HCT116 (cell line): ENCODE measurements around the gene TNS3. TPM values are rescaled to one million over a fixed set of nuclear protein-coding genes. Genes with fewer than 3 reads are reported as not detected.

Experiments
- ATAC-seq: fragments of 200-7000 bp; cut with Tn5 transposase; 2 replicates; pipeline ENCODE4 v1.9.1; 2020; ENCODE audit warnings: mild to moderate bottlenecking, moderate library complexity
- BruUV-seq: library from RNA; stranded (reverse); fragments of 400-500 nt; replicated peaks from 2 replicates; lab custom pipeline; 2021; lab: Mats Ljungman, UMichigan
- CTCF ChIA-PET: fragments of 300-600 bp; sonication (Branson Sonifier 250); formaldehyde crosslinking; loops from one replicate; lab custom pipeline; 2021; ENCODE audit warnings: antibody characterized with exemption; lab: Charles Lee
- POLR2A ChIA-PET: fragments of 300-600, 350-600 bp; sonication (Branson Sonifier 250); formaldehyde crosslinking; loops from one replicate; lab custom pipeline; 2021; ENCODE audit warnings: antibody characterized with exemption; lab: Charles Lee
- RAD21 ChIA-PET, 2 experiments: fragments of 300-600 bp; sonication (Branson Sonifier 250); formaldehyde crosslinking; loops; one replicate each; lab custom pipeline; 2023; ENCODE audit warnings: low total read pairs in 2 of 2; ENCODE audit not compliant: uncharacterized antibody in 2 of 2, unreplicated experiment in 2 of 2, low non-redundant PET in 1 of 2; lab: Charles Lee
- DNase-seq: peaks from one replicate; pipeline ENCODE4 v3.0.0-alpha.2; 2010; ENCODE audit warnings: low read depth, low spot score
- H2AFZ ChIP-seq: fragments of 200-600 bp; shearing (Covaris generic), sonication (generic); 2 replicates; pipeline ENCODE4 v1.6.1; 2017; ENCODE audit warnings: low read depth, mixed run types, mixed read lengths, antibody characterized with exemption, low read length; ENCODE audit not compliant: poor library complexity, severe bottlenecking
- H3K27ac ChIP-seq: 2 replicates; pipeline ENCODE4 v1.5.1; 2012; ENCODE audit warnings: low read depth, low read length
- H3K27me3 ChIP-seq: fragments of 200-600 bp; sonication (generic); 2 replicates; pipeline ENCODE4 v1.6.1; 2016; ENCODE audit warnings: mixed run types, low read length, mixed read lengths; ENCODE audit not compliant: insufficient read depth
- H3K36me3 ChIP-seq, 2 experiments: fragments of 200-500 bp in 1 of 2; fragments of 200-600 bp in 1 of 2; sonication (Bioruptor generic) in 1 of 2; sonication (generic) in 1 of 2; 2 replicates each; pipeline versions ENCODE4 v1.5.1 to v1.6.1; 2014 to 2016; ENCODE audit warnings: low read length in 2 of 2, inconsistent platforms in 1 of 2, mixed read lengths in 1 of 2, mixed run types in 1 of 2; ENCODE audit not compliant: insufficient read depth in 2 of 2, control insufficient read depth in 1 of 2
- H3K4me1 ChIP-seq, 2 experiments: fragments of 200-600 bp in 1 of 2; sonication (generic) in 1 of 2; 2 replicates each; pipeline versions ENCODE4 v1.5.1 to v1.6.1; 2012 to 2017; ENCODE audit warnings: low read length in 2 of 2, inconsistent platforms in 1 of 2, mild to moderate bottlenecking in 1 of 2, mixed read lengths in 1 of 2, mixed run types in 1 of 2, moderate library complexity in 1 of 2; ENCODE audit not compliant: insufficient read depth in 2 of 2, control insufficient read depth in 1 of 2
- H3K4me2 ChIP-seq: fragments of 200-600 bp; sonication (generic); 2 replicates; pipeline ENCODE4 v1.6.1; 2017; ENCODE audit warnings: mixed run types, low read length, mixed read lengths
- H3K4me3 ChIP-seq, 2 experiments: fragments of 200-600 bp in 1 of 2; sonication (generic) in 1 of 2; replicated peaks in 1 of 2; 2 replicates each; pipeline ENCODE4 v1.5.1; 2011 to 2016; ENCODE audit warnings: low read length in 2 of 2, control low read depth in 1 of 2, low read depth in 1 of 2, mild to moderate bottlenecking in 1 of 2, mixed read lengths in 1 of 2, mixed run types in 1 of 2
- H3K79me2 ChIP-seq: fragments of 200-600 bp; sonication (generic); 2 replicates; pipeline ENCODE4 v1.6.1; 2017; ENCODE audit warnings: mild to moderate bottlenecking, mixed run types, low read length, moderate library complexity, mixed read lengths; ENCODE audit not compliant: insufficient read depth
- H3K9ac ChIP-seq: fragments of 200-600 bp; sonication (generic); 2 replicates; pipeline ENCODE4 v1.6.1; 2016; ENCODE audit warnings: low read length, mixed read lengths
- H3K9me2 ChIP-seq: fragments of 200-600 bp; sonication (generic), shearing (Covaris generic); 2 replicates; pipeline ENCODE4 v1.6.1; 2017; ENCODE audit warnings: mixed run types, mild to moderate bottlenecking, moderate library complexity; ENCODE audit not compliant: insufficient read depth
- H3K9me3 ChIP-seq, 2 experiments: fragments of 200-500 bp in 1 of 2; fragments of 200-600 bp in 1 of 2; sonication (Bioruptor generic) in 1 of 2; sonication (generic) in 1 of 2; 2 replicates each; pipeline ENCODE4 v1.6.1; 2014 to 2017; ENCODE audit warnings: low read length in 2 of 2, mixed read lengths in 2 of 2, inconsistent platforms in 1 of 2, low read depth in 1 of 2, mild to moderate bottlenecking in 1 of 2, mixed run types in 1 of 2, moderate library complexity in 1 of 2; ENCODE audit not compliant: control insufficient read depth in 1 of 2, insufficient read depth in 1 of 2
- H4K20me1 ChIP-seq: fragments of 200-600 bp; sonication (generic), shearing (Covaris generic); 2 replicates; pipeline ENCODE4 v1.6.1; 2017; ENCODE audit warnings: mixed run types, mild to moderate bottlenecking, moderate library complexity; ENCODE audit not compliant: insufficient read depth
- ATF3 ChIP-seq: IDR thresholded peaks from 2 replicates; pipeline ENCODE4 v1.6.1; 2012
- CBX3 ChIP-seq: IDR thresholded peaks from 2 replicates; pipeline ENCODE4 v1.6.1; 2012; ENCODE audit warnings: low read depth
- CEBPB ChIP-seq: IDR thresholded peaks from 2 replicates; pipeline ENCODE4 v1.6.1; 2012; ENCODE audit warnings: low read depth
- EGR1 ChIP-seq: IDR thresholded peaks from 2 replicates; pipeline ENCODE4 v1.6.1; 2012; ENCODE audit warnings: low read depth
- FOSL1 ChIP-seq: IDR thresholded peaks from 2 replicates; pipeline ENCODE4 v1.6.1; 2012; ENCODE audit warnings: low read depth
- JUND ChIP-seq: IDR thresholded peaks from 2 replicates; pipeline ENCODE4 v1.6.1; 2012
- SIN3A ChIP-seq: IDR thresholded peaks from 2 replicates; pipeline ENCODE4 v1.6.1; 2012; ENCODE audit warnings: low read depth
- SP1 ChIP-seq: IDR thresholded peaks from 2 replicates; pipeline ENCODE4 v1.6.1; 2012; ENCODE audit warnings: low read depth
- TCF7L2 ChIP-seq: IDR thresholded peaks from 2 replicates; pipeline ENCODE4 v1.7.0; 2011; ENCODE audit warnings: borderline replicate concordance, inconsistent platforms; ENCODE audit not compliant: insufficient read depth, insufficient read length; ENCODE audit errors: extremely low read depth
- YY1 ChIP-seq: IDR thresholded peaks from 2 replicates; pipeline ENCODE4 v1.6.1; 2011; ENCODE audit warnings: low read length, low read depth, moderate library complexity, mild to moderate bottlenecking; ENCODE audit not compliant: insufficient replicate concordance; ENCODE audit errors: extremely low read depth
- ZBTB33 ChIP-seq: IDR thresholded peaks from 2 replicates; pipeline ENCODE4 v1.6.1; 2011; ENCODE audit warnings: mild to moderate bottlenecking, low read length, moderate library complexity; ENCODE audit not compliant: insufficient replicate concordance; ENCODE audit errors: extremely low read depth
- intact Hi-C: fragments of 100-400 bp; cut with micrococcal nuclease; formaldehyde crosslinking; loops from 2 replicates; pipeline ENCODE4 v1.10.0; 2022
- total RNA-seq: library from RNA; stranded (reverse); gene quantifications from one replicate; pipeline ENCODE4 v1.2.1, GENCODE V29; 2021; ENCODE audit not compliant: unreplicated experiment
- TF ChIP-seq, protein P1 (sequence below): IDR thresholded peaks from 2 replicates; pipeline ENCODE4 v1.6.1; 2012; ENCODE audit warnings: low read depth
- TF ChIP-seq, protein P2 (sequence below), 3 experiments: fragments of 200-600 bp in 1 of 3; sonication (generic) in 1 of 3; IDR thresholded peaks in 2 of 3; conservative IDR thresholded peaks in 1 of 3; 2 replicates each; pipeline ENCODE4 v1.5.1; 2012 to 2017; ENCODE audit warnings: low read depth in 2 of 3, low read length in 2 of 3, antibody characterized with exemption in 1 of 3, borderline replicate concordance in 1 of 3, control low read depth in 1 of 3, mild to moderate bottlenecking in 1 of 3, mixed read lengths in 1 of 3, mixed run types in 1 of 3, moderate library complexity in 1 of 3; ENCODE audit not compliant: insufficient read depth in 1 of 3

The TNS3 gene
- total RNA-seq, 1 experiment from 2014 or later: 9.1 TPM

- Histone ChIP-seq H3K27ac (no peak overlapping the region), H3K4me1 (peaks cover 26 to 28% of the 10 kb centered on the region in 2 experiments), H2AFZ (no peak overlapping the region), H3K36me3 (no peaks in the 10 kb centered on the region), H4K20me1 (no peaks in the 10 kb centered on the region), H3K27me3 (no peaks in the 10 kb centered on the region), H3K4me3 (no peak overlapping the region), H3K9ac (no peak overlapping the region), H3K79me2 (no peaks in the 10 kb centered on the region), H3K9me2 (no peaks in the 10 kb centered on the region), H3K4me2 (no peak overlapping the region), H3K9me3 (no peaks in the 10 kb centered on the region)
- intact Hi-C loops: no loop called here
- no TSS peak for BruUV-seq
- ChIA-PET CTCF (no interaction called here), RAD21 (no interaction called here), POLR2A (no interaction called here)
- DNase-seq (no peak), ATAC-seq (no peak)
- TF ChIP-seq SP1 (no peak), ZBTB33 (no peak), SIN3A (no peak), CBX3 (no peak), YY1 (no peak), JUND (no peak), ATF3 (no peak), FOSL1 (no peak), CEBPB (no peak), EGR1 (no peak), TCF7L2 (no peak)
- TF ChIP-seq, protein P1, sequence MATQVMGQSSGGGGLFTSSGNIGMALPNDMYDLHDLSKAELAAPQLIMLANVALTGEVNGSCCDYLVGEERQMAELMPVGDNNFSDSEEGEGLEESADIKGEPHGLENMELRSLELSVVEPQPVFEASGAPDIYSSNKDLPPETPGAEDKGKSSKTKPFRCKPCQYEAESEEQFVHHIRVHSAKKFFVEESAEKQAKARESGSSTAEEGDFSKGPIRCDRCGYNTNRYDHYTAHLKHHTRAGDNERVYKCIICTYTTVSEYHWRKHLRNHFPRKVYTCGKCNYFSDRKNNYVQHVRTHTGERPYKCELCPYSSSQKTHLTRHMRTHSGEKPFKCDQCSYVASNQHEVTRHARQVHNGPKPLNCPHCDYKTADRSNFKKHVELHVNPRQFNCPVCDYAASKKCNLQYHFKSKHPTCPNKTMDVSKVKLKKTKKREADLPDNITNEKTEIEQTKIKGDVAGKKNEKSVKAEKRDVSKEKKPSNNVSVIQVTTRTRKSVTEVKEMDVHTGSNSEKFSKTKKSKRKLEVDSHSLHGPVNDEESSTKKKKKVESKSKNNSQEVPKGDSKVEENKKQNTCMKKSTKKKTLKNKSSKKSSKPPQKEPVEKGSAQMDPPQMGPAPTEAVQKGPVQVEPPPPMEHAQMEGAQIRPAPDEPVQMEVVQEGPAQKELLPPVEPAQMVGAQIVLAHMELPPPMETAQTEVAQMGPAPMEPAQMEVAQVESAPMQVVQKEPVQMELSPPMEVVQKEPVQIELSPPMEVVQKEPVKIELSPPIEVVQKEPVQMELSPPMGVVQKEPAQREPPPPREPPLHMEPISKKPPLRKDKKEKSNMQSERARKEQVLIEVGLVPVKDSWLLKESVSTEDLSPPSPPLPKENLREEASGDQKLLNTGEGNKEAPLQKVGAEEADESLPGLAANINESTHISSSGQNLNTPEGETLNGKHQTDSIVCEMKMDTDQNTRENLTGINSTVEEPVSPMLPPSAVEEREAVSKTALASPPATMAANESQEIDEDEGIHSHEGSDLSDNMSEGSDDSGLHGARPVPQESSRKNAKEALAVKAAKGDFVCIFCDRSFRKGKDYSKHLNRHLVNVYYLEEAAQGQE: no peak
- TF ChIP-seq, protein P2, sequence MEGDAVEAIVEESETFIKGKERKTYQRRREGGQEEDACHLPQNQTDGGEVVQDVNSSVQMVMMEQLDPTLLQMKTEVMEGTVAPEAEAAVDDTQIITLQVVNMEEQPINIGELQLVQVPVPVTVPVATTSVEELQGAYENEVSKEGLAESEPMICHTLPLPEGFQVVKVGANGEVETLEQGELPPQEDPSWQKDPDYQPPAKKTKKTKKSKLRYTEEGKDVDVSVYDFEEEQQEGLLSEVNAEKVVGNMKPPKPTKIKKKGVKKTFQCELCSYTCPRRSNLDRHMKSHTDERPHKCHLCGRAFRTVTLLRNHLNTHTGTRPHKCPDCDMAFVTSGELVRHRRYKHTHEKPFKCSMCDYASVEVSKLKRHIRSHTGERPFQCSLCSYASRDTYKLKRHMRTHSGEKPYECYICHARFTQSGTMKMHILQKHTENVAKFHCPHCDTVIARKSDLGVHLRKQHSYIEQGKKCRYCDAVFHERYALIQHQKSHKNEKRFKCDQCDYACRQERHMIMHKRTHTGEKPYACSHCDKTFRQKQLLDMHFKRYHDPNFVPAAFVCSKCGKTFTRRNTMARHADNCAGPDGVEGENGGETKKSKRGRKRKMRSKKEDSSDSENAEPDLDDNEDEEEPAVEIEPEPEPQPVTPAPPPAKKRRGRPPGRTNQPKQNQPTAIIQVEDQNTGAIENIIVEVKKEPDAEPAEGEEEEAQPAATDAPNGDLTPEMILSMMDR (IDR thresholded peaks at IDR 0.05 in 2 of 3, conservative IDR thresholded peaks at IDR 0.05 in 1 of 3; ENCODE audit: borderline replicate concordance in 1 of 3, insufficient read depth in 1 of 3, low read depth in 2 of 3, low read length in 2 of 3): no peak
These were observed 198.0 kb downstream of the TNS3 start for GRCh38 chr7:47383696-47384445.
